GM18868 (cell line): ENCODE data around the gene PI4KA.

Experiments used
- ATAC-seq: cut with Tn5 transposase; IDR thresholded peaks from one replicate; pipeline ENCODE4 v1.9.1; 2021; ENCODE audit warnings: mild to moderate bottlenecking, moderate library complexity; ENCODE audit not compliant: unreplicated experiment

Gene PI4KA

DNA sequence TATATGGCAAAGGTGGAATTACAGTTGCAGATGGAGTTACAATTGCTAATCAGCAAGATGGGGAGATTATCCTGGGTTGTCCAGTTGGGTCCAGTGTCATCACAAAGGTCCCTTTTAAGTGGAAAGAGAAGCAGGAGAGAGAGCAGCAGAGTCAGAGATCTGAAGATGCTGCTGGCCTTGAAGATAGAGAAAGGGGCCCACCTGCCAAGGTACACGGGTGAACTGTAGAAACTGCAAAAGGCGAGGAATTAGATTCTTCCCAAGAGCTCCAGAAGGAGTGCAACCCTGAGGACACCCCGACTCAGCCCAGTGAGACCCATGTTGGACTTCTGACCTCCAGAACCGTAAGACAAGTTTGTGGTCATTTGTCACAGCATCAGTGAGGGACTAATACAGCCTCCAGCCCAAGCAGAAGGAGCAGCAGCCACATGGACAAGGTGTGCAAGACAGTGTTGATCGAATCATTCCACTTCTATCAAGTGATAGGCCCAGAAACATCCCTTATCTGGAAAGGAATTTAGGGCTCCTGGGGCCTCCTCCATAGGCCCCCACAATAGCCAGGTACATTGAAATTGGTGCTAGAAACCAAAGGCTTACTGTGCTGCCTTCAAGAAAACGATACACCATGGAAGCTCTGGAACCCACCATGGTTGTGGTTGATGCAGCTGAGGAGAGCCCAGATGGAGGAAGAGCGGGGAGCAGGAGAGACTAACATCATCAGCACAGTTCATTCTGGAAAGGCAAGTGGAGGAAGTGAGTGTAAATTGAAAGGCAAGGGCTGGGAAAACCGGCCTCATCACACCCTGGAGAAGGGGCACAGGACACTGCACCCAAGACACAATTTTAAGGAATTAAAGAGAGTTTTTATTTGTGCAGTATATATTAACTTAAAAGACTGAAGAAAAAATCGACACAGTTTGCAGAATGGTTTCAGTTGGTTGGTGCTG lies 23.5 kb upstream of the PI4KA start:
- ATAC-seq = no peak

DNA sequence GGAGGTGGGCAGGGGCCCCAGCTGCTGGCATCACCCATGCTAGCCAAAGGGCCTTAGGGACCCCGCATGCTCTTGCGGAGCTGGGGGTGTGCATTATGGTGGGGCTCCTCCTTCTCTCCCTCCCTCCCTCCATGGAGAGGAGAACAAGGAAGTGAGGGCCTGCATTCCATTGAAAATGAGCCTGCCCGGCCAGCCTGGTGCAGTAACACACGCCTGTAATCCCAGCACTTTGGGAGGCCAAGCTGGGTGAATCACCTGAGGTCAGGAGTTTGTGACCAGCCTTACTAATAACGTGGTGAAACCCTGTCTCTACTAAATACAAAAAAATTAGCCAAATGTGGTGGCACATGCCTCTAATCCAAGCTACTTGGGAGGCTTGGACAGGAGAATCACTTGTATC lies 22.6 kb upstream of the PI4KA start:
- no peak for ATAC-seq

DNA sequence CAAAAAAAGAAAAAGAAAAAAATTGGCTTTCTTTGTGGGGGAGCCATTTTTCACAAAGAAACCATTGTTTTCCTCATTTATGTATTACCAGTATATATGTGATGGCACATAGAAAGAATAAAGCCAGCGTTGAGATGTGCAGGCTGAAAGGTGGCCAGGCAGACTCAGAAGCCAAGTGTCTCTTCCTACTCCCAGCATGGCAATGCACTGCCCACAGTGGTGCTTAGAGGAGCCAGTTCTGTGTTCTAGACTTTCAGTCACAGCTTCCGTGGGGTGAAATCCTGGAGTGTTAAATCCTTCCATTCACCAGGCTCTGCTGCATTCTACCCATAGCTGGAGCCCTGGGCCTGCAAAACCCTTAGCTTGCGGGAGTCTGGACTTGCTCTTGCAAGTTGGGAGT lies 19.1 kb upstream of the PI4KA start:
- ATAC-seq = no peak

DNA sequence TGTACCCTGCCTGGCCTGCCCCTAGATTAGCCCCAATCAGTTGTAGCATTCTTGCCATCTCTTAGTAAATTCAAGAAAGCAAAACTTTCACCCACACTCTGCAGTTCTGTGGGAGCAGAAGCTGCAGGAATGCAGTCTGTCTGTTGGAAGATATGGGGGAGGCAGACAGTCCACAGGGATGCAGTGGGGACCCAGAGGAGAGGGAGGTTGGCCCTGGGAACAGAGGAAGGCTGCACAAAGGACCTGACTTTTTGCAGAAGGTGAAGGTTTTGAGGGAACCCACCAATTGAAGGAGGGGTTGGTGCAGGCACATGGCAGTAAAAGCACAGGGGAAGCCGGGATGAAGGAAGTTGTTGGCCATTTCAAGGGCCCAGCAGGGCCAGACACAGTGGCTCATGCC lies 16.7 kb upstream of the PI4KA start:
- ATAC-seq = no peak

GRCh38 chr22:20873214-20873613 lies 14.6 kb upstream of the PI4KA start:
- no peak for ATAC-seq

DNA sequence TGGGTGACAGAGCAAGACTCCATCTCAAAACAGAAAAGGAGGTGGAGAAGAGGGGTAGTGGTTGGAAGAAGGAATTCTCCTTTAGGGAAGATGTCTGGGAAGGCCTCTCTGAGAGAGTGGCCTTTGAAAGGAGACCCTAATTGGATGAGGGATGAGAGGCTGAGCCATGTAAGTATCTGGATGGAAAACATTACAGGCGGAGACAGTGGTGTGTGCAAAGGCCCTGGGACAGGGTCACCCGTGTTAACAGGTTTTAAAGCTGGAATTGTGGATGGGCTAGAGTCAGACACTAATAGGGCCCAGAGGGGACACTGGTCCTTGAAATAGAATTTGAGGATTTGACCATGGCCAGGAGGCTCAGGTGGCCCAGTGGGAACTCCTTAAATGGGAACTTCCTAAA lies 10.6 kb upstream of the PI4KA start:
- ATAC-seq = no peak

DNA sequence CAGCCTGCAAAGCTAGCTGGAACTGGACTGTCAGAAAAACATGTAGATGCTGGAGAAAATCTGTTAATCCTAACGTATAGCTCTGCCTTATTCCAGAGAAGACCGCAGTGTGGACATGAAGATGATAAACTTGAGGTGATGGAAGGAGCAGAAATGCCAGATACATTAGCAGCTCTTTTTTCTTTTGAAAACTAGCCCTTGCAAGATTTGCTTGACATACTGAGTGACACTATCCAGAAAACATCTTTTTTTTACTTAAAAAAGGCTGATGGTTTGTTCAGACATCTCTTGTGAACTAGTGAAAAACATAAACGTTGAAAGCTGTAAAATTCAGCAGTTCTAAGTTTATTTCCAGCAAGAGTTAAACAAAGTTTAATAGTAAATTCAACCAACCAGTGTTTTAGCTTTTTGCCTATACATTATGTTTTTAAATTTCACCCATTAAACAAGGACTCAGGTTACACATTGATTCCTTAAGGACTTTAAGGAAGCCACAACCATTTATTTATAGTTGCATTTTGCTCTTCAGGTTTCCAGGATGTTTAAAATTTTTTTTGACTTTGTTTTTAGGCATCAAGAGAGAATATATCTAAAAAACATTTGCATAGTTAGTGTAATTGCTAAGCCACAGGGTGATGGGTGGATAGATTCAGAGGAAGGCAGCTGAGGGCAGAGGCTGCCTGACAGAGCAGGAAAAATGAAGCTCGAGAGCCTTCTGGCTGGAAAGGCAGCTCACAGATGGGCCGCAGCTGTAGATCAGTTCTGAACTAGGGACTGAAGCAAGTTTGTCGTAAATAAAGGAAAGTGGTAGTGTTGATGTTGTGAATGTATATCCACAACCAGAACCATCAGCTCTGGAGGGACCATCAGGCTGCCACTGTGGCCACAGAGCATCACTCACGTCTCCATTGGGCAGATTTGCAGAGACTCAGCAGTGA lies 9.7 kb upstream of the PI4KA start:
- no peak for ATAC-seq

DNA sequence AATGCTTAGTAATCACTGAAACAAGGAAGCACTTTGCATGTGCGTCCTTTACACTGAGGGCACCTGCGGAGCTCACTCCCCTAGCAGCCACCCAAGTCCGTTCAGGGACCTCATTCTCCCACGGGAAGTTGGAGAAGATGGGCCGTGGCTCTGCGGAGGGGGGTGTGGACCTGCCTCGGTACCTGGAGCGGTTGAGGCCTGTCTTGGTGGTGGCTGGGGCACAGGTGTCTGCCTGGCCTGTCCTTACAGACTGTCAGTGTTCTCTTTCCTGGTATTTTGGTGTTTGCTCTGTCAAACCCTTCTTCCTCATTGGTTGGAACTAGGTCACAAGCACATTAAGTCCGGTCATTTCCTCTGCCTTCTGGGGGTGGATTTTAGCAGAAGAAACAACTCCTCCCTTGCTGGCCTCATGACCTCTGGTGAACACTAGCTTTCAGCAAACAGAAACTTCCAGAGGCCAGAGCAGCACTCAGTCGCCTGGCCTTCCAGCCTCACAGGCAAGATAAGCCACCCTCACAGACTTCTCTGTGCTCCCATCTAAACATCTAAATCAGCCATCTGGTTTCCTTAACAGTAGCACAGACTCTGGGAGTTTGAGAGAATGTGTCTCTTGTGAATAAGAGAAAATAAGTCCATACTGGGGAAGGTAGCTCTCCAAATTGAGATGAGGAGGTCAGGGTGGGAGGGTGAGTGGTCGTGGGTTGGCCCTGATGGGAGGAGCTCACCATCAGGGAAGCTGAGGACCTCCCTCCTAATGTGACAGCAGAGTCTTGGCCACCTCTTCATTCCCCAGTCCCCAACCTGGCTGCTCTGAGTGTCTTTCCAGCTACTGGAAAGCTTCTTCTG lies 8.8 kb upstream of the PI4KA start:
- ATAC-seq = no peak

DNA sequence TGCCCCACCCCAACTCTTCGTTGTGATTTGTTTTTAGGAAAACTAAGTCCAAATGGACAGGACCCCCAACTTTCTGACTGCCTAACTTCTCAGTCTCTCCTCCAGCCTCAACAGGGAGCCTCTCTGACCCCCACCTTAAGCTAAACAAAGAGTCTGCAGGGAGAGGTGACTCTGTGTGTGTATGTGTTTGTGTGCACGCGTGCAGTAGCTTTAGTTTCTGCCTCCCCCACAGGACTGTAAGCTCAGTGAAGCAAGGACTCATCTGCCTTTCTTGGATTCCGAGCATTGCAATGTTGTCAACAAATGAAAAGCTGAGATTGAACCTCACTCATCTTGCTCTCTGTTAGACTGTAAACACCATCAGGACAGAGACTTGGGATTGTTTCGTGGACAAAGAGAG lies 8.1 kb upstream of the PI4KA start:
- ATAC-seq = no peak

GRCh38 chr22:20865875-20866445 lies 7.3 kb upstream of the PI4KA start:
- no peak for ATAC-seq

DNA sequence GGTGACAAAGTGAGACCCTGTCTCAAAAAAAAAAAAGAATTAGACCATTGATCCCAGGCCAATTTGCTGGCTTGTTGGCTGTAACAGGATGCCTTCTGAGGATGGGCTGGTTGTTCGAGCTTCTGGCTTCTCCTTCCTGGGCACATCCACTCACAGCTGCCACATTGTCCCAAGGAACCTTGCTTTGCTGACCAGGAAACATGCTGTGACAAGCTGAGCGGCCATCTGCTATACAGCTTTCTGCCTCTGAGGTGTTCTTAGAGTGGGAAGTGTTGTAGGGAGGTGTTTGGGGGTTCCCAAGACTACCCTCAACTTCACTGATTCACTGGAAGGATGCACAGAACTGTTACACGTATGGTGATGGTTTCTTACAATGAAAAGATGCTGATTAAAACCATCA lies 6.7 kb upstream of the PI4KA start:
- no peak for ATAC-seq

- no peak for ATAC-seq
These were observed 5.7 kb upstream of the PI4KA start for GRCh38 chr22:20864186-20864908.

GRCh38 chr22:20863366-20863765 lies 4.8 kb upstream of the PI4KA start:
- no peak for ATAC-seq

GRCh38 chr22:20862540-20862939 lies 3.9 kb upstream of the PI4KA start:
- ATAC-seq = no peak

GRCh38 chr22:20859615-20860014 lies 1.0 kb upstream of the PI4KA start:
- no peak for ATAC-seq

- ATAC-seq = peak; percentile 54
These were observed 585 bp downstream of the PI4KA start for GRCh38 chr22:20857838-20858614.

- no peak for ATAC-seq
These were observed 1.4 kb downstream of the PI4KA start for GRCh38 chr22:20857247-20857643.

GRCh38 chr22:20853236-20853660 lies 5.4 kb downstream of the PI4KA start:
- ATAC-seq = no peak

- ATAC-seq = no peak
These were observed 6.1 kb downstream of the PI4KA start for GRCh38 chr22:20852503-20852902.
